Mucosa of descending colon (tissue), 3 donors: ENCODE results near the gene LPCAT4. TPM values are rescaled to one million over a fixed set of nuclear protein-coding genes. Genes with fewer than 3 reads are reported as not detected.

Source experiments
- ATAC-seq: fragments of 200-7000 bp; cut with Tn5 transposase; one replicate; pipeline ENCODE4 v1.9.1; 2020; ENCODE audit warnings: mild to moderate bottlenecking, moderate library complexity
- DNase-seq, 3 donors: peaks; one replicate each; pipeline ENCODE4 v3.0.0-alpha.2; 2020
- H3K36me3 ChIP-seq: fragments of 200-600 bp; one replicate; pipeline ENCODE4 v1.8.0; 2021; ENCODE audit warnings: low read depth, mild to moderate bottlenecking
- H3K4me1 ChIP-seq: fragments of 200-600 bp; one replicate; pipeline ENCODE4 v1.8.0; 2021; ENCODE audit warnings: low read depth, mild to moderate bottlenecking
- H3K4me3 ChIP-seq: fragments of 200-600 bp; one replicate; pipeline ENCODE4 v1.8.0; 2021; ENCODE audit warnings: mild to moderate bottlenecking
- H3K9me3 ChIP-seq: fragments of 200-600 bp; one replicate; pipeline ENCODE4 v1.8.0; 2021; ENCODE audit warnings: mild to moderate bottlenecking
- intact Hi-C, 2 donors: fragments of 100-400 bp; cut with DNase I in 1 of 2; cut with micrococcal nuclease in 1 of 2; formaldehyde crosslinking; loops; one replicate each; pipeline versions ENCODE4 v1.11.0 to v1.11.1; 2022; cut with DNase I, micrococcal nuclease
- total RNA-seq, 3 donors: library from RNA; stranded (reverse); fragmentation: NEBNext Ultra II Directional in 2 of 3; extraction: Animal tissue kit (Norgen Biotek cat#: 25700) in 2 of 3; gene quantifications; one replicate each; pipeline versions ENCODE4 v1.2.1 to v1.2.4, GENCODE V29; 2021 to 2023
- TF ChIP-seq, protein P1 (sequence below): fragments of 200-600 bp; IDR thresholded peaks from one replicate; pipeline ENCODE4 v1.8.0; 2022; ENCODE audit warnings: antibody characterized with exemption, mild to moderate bottlenecking
- donor health status: DM: no; HTN: no; CAD: no; lungs with moderate emphysema.
- donor health status: DM: no; HTN: no; CAD: no.
- donor health status: DM: no; HTN: yes; CAD: no.

LPCAT4 gene
- total RNA-seq, 3 donors from 2014 or later = 144 to 236 (median 154) TPM

DNA sequence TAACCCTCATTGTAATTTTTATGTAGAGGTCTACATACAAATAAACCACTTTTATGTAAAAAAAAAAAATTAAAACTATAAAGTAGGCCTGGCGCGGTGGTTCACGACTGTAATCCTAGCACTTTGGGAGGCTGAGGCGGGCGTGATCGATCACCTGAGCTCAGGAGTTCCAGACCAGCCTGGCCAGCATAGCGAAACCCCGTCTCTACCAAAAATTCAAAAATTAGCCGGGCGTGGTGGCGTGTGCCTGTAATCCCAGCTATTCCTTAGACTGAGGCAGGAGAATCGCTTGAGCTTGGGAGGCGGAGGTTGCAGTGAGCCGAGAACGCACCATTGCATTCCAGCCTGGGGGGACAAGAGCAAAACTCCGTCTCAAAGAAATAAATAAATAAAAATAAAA is 28.6 kb downstream of the LPCAT4 start:
- no peaks in the 10 kb centered on the region for H3K9me3 ChIP-seq
- ATAC-seq (no peak), DNase-seq (no peak)
- intact Hi-C loops = no loop called here
- TF ChIP-seq, protein P1, sequence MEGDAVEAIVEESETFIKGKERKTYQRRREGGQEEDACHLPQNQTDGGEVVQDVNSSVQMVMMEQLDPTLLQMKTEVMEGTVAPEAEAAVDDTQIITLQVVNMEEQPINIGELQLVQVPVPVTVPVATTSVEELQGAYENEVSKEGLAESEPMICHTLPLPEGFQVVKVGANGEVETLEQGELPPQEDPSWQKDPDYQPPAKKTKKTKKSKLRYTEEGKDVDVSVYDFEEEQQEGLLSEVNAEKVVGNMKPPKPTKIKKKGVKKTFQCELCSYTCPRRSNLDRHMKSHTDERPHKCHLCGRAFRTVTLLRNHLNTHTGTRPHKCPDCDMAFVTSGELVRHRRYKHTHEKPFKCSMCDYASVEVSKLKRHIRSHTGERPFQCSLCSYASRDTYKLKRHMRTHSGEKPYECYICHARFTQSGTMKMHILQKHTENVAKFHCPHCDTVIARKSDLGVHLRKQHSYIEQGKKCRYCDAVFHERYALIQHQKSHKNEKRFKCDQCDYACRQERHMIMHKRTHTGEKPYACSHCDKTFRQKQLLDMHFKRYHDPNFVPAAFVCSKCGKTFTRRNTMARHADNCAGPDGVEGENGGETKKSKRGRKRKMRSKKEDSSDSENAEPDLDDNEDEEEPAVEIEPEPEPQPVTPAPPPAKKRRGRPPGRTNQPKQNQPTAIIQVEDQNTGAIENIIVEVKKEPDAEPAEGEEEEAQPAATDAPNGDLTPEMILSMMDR = no peak
- no peaks in the 10 kb centered on the region for H3K36me3 ChIP-seq
- H3K4me3 ChIP-seq = no peak overlapping the region
- peaks cover 6% of the 10 kb centered on the region for H3K4me1 ChIP-seq

GRCh38 chr15:34337557-34338306 is 29.3 kb downstream of the LPCAT4 start, which contains the start of gene SLC12A6:
TSS of gene SLC12A6 (minus strand) at chr15:34337781. CDS start at chr15:34336680, 1,101 bp downstream.
- ATAC-seq = peak; percentile 98
- H3K9me3 ChIP-seq = no peaks in the 10 kb centered on the region
- no peaks in the 10 kb centered on the region for H3K36me3 ChIP-seq
- intact Hi-C loops = no loop called here
- TF ChIP-seq, protein P1 = no peak
- peak; percentile 94 for DNase-seq
- peaks cover 6% of the 10 kb centered on the region for H3K4me1 ChIP-seq
- H3K4me3 ChIP-seq = peak within 1 kb of the TSS; percentile 72

- TF ChIP-seq, protein P1 = no peak
- intact Hi-C loops = no loop called here
- ATAC-seq (peak; percentile 37), DNase-seq (peak in 1 of 3 donors; percentile 53)
- Histone ChIP-seq H3K36me3 (no peaks in the 10 kb centered on the region), H3K4me3 (peak overlapping the region; percentile 72), H3K9me3 (no peaks in the 10 kb centered on the region), H3K4me1 (peaks cover 6% of the 10 kb centered on the region)
Measured at GRCh38 chr15:34336991-34337556, 29.9 kb downstream of the LPCAT4 start.

GRCh38 chr15:34336231-34336990 is 30.6 kb downstream of the LPCAT4 start:
- Histone ChIP-seq H3K9me3 (no peaks in the 10 kb centered on the region), H3K4me1 (peaks cover 6% of the 10 kb centered on the region), H3K4me3 (no peak overlapping the region), H3K36me3 (no peaks in the 10 kb centered on the region)
- no peak for ATAC-seq
- DNase-seq = no peak
- TF ChIP-seq, protein P1 = no peak
- intact Hi-C loops = no loop called here

- intact Hi-C loops = no loop called here
- Histone ChIP-seq H3K4me3 (no peak overlapping the region), H3K4me1 (peaks cover 6% of the 10 kb centered on the region)
Measured at GRCh38 chr15:34335176-34336032, 31.6 kb downstream of the LPCAT4 start.

More at GRCh38 chr15:34335176-34336032, 31.6 kb downstream of the LPCAT4 start:
- TF ChIP-seq, protein P1 = no peak
- no peak for ATAC-seq
- Histone ChIP-seq H3K36me3 (no peaks in the 10 kb centered on the region), H3K9me3 (no peaks in the 10 kb centered on the region)
- DNase-seq = no peak
